PC-9 (cell line): ENCODE results near the gene GREB1L.

Source experiments
- EZH2 ChIP-seq: fragments of 200-600 bp; sonication (generic); IDR thresholded peaks from 2 replicates; pipeline ENCODE4 v1.8.0; 2017; ENCODE audit warnings: antibody characterized with exemption, low read depth
- TF ChIP-seq, protein P1 (sequence below): fragments of 200-600 bp; sonication (generic); conservative IDR thresholded peaks from 2 replicates; pipeline ENCODE4 v1.6.1; 2017; ENCODE audit warnings: mixed run types, antibody characterized with exemption, mild to moderate bottlenecking, moderate library complexity

DNA sequence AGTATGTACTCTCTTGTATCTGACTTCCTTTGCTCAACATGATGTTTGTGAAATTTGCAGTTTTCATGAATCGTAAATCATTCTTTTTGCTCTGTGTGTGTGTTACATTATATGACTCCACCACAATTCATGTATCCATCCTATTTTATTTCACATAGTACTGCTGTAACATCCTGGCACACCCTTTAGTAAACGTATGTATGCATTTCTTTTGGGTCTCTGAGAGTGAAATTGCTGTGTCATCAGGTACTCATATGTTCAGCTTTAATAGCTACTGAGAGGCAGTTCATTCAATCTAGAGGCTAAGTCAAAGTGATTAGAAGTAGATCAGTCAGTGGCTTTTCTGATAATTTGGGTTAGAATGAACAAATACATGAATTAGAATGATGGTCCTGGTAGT lies 239.7 kb downstream of the GREB1L start:
- TF ChIP-seq EZH2: no peak
- TF ChIP-seq, protein P1, sequence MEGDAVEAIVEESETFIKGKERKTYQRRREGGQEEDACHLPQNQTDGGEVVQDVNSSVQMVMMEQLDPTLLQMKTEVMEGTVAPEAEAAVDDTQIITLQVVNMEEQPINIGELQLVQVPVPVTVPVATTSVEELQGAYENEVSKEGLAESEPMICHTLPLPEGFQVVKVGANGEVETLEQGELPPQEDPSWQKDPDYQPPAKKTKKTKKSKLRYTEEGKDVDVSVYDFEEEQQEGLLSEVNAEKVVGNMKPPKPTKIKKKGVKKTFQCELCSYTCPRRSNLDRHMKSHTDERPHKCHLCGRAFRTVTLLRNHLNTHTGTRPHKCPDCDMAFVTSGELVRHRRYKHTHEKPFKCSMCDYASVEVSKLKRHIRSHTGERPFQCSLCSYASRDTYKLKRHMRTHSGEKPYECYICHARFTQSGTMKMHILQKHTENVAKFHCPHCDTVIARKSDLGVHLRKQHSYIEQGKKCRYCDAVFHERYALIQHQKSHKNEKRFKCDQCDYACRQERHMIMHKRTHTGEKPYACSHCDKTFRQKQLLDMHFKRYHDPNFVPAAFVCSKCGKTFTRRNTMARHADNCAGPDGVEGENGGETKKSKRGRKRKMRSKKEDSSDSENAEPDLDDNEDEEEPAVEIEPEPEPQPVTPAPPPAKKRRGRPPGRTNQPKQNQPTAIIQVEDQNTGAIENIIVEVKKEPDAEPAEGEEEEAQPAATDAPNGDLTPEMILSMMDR: no peak
